ENCODE results near the gene G6PC2. TPM values are rescaled to one million over a fixed set of nuclear protein-coding genes. Genes with fewer than 3 reads are reported as not detected.

Gene G6PC2
- total and polyA plus RNA-seq, 10 of the 15 experiments (the other 5 are each of a cell fraction or from before 2014, with no cell fraction given): not detected

DNA sequence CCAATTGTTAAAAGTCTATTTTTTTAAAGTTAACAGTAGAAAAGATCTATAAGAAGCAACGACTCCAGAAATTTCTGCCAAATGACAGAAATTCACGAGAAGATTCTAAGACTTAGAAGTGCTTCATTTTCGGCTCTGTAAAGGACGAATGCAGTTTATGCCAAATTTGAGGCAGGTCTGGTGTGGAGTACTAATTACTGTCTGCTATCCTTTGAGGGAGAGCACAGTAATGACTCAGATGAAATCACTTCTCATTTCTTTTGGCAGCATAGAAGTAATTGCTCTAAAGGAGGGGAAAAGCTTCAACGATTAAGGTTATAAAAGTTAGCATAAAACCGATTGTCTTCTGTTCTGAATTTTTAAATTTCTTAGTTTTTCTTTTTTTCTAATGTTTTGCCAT lies 11.4 kb downstream of the G6PC2 start:
- no peak for ATAC-seq
- Histone ChIP-seq H3K27ac (ENCODE audit: control insufficient read depth, insufficient read depth) (no peak overlapping the region), H2AFZ (ENCODE audit: control insufficient read depth, low read depth, low read length) (no peak overlapping the region), H3K4me1 (ENCODE audit: control insufficient read depth, insufficient read depth, low read length) (no peaks in the 10 kb centered on the region), H3K36me3 (ENCODE audit: control insufficient read depth in 2 of 2, insufficient read depth in 2 of 2, low read length in 1 of 2) (no peaks in the 10 kb centered on the region), H3K9me3 (replicated peaks; ENCODE audit: control insufficient read depth, insufficient read depth, low read length) (no peaks in the 10 kb centered on the region), H3K9ac (ENCODE audit: control insufficient read depth, insufficient read depth, low read length) (no peak overlapping the region), H3K4me2 (ENCODE audit: control insufficient read depth, insufficient read depth) (no peak overlapping the region), H3K4me3 (no peak overlapping the region), H4K20me1 (ENCODE audit: control insufficient read depth, insufficient read depth) (no peaks in the 10 kb centered on the region), H3K79me2 (ENCODE audit: control insufficient read depth, insufficient read depth, low read length) (no peaks in the 10 kb centered on the region), H3K27me3 (replicated peaks in 1 of 2; ENCODE audit: control insufficient read depth in 2 of 2, insufficient read depth in 2 of 2, low read length in 1 of 2) (peaks cover 5 to 11% of the 10 kb centered on the region in 2 experiments; a peak in 3 of 4 replicates)
- 19% methylated on average over 6 of the region's 6 CpGs for WGBS (ENCODE audit: insufficient coverage, insufficient replicate concordance, low lambda C conversion rate, missing lambda C conversion rate)
- TF ChIP-seq BHLHE40 (IDR thresholded peaks at IDR 0.05; ENCODE audit: borderline replicate concordance in 1 of 2, low read depth in 2 of 2, low read length in 1 of 2) (no peak), SREBF2 (IDR thresholded peaks at IDR 0.05; ENCODE audit: low read length) (no peak), TCF7 (IDR thresholded peaks at IDR 0.05; ENCODE audit: borderline replicate concordance) (no peak), HCFC1 (IDR thresholded peaks at IDR 0.05; ENCODE audit: low read length) (no peak), CREM (IDR thresholded peaks at IDR 0.05; ENCODE audit: low read depth) (no peak), PAX5 (IDR thresholded peaks at IDR 0.05; ENCODE audit: borderline replicate concordance, low read depth, low read length) (no peak), ESRRA (IDR thresholded peaks at IDR 0.05; ENCODE audit: low read length) (no peak), SREBF1 (IDR thresholded peaks at IDR 0.05; ENCODE audit: low read length) (no peak)
- in situ Hi-C loops (cut with MboI): loop anchor here (5.0 kb wide), 1 partner anchor 565 kb away; no protein-coding TSS in a partner anchor
- ChIA-PET SMC1A (ENCODE audit: uncharacterized antibody, unreplicated experiment) (no interaction called here), RAD21 (ENCODE audit: unreplicated experiment) (no interaction called here), CTCF (interaction anchor here (0.8 kb wide), 1 partner anchor 9 kb away, joined by 4 read pairs; no protein-coding TSS in a partner anchor), POLR2A (no interaction called here)
- no peak for DNase-seq (ENCODE audit: low read depth, low spot score)
- intact Hi-C loops (cut with micrococcal nuclease; ENCODE audit: unreplicated experiment): no loop called here
- no TSS peak for BruUV-seq (replicated peaks)
- no peak for FAIRE-seq

DNA sequence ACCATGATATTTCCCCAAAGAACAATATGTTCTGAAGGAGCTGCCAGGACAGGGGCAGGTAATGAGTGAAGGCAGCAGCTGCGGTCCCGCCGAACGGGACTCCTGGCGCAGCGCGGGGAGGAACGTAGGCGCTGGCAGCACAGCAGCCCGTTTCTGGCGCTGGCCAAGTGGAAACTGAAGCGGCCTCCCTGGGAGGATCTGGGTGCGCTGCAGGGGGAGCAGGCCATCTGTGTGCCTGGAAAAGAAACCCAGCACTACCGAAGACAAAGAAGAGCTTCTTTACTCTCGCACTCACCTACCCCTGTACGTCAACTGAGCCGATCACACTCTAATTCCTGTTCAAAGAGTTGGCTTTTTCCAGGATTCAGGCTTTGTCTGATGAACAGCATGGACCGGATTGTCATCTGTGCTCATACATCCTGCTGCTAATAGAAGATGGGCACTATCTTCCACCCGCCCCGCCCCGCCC lies 11.8 kb downstream of the G6PC2 start:
- TF ChIP-seq, protein P1, sequence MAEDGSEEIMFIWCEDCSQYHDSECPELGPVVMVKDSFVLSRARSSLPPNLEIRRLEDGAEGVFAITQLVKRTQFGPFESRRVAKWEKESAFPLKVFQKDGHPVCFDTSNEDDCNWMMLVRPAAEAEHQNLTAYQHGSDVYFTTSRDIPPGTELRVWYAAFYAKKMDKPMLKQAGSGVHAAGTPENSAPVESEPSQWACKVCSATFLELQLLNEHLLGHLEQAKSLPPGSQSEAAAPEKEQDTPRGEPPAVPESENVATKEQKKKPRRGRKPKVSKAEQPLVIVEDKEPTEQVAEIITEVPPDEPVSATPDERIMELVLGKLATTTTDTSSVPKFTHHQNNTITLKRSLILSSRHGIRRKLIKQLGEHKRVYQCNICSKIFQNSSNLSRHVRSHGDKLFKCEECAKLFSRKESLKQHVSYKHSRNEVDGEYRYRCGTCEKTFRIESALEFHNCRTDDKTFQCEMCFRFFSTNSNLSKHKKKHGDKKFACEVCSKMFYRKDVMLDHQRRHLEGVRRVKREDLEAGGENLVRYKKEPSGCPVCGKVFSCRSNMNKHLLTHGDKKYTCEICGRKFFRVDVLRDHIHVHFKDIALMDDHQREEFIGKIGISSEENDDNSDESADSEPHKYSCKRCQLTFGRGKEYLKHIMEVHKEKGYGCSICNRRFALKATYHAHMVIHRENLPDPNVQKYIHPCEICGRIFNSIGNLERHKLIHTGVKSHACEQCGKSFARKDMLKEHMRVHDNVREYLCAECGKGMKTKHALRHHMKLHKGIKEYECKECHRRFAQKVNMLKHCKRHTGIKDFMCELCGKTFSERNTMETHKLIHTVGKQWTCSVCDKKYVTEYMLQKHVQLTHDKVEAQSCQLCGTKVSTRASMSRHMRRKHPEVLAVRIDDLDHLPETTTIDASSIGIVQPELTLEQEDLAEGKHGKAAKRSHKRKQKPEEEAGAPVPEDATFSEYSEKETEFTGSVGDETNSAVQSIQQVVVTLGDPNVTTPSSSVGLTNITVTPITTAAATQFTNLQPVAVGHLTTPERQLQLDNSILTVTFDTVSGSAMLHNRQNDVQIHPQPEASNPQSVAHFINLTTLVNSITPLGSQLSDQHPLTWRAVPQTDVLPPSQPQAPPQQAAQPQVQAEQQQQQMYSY (CRISPR knock-in tag; IDR thresholded peaks at IDR 0.05): no peak
- TF ChIP-seq DPF2 (IDR thresholded peaks at IDR 0.05): no peak
- no peak for TF ChIP-seq CHD2 (IDR thresholded peaks at IDR 0.05; ENCODE audit: borderline replicate concordance, low read depth, low read length)
- H3K36me3 ChIP-seq (ENCODE audit: control insufficient read depth in 2 of 2, insufficient read depth in 2 of 2, low read length in 1 of 2): no peaks in the 10 kb centered on the region
- no peak overlapping the region for H2AFZ ChIP-seq (ENCODE audit: control insufficient read depth, low read depth, low read length)
- 26% methylated on average over 21 of the region's 21 CpGs for WGBS (ENCODE audit: insufficient coverage, insufficient replicate concordance, low lambda C conversion rate, missing lambda C conversion rate)
- H3K79me2 ChIP-seq (ENCODE audit: control insufficient read depth, insufficient read depth, low read length): no peaks in the 10 kb centered on the region
- intact Hi-C loops (cut with micrococcal nuclease; ENCODE audit: unreplicated experiment) (no loop called here), in situ Hi-C loops (cut with MboI) (loop anchor here (5.0 kb wide), 1 partner anchor 566 kb away; no protein-coding TSS in a partner anchor)
- H3K9me3 ChIP-seq (replicated peaks; ENCODE audit: control insufficient read depth, insufficient read depth, low read length): no peaks in the 10 kb centered on the region
- H4K20me1 ChIP-seq (ENCODE audit: control insufficient read depth, insufficient read depth): no peaks in the 10 kb centered on the region
- ATAC-seq (no peak), DNase-seq (ENCODE audit: low read depth, low spot score) (no peak), FAIRE-seq (no peak)
- no peak overlapping the region for H3K27ac ChIP-seq (ENCODE audit: control insufficient read depth, insufficient read depth)
- H3K27me3 ChIP-seq (replicated peaks in 1 of 2; ENCODE audit: control insufficient read depth in 2 of 2, insufficient read depth in 2 of 2, low read length in 1 of 2): peaks cover 5 to 11% of the 10 kb centered on the region in 2 experiments; a peak in 3 of 4 replicates
- ChIA-PET CTCF (interaction anchor here (0.6 to 0.8 kb wide), 2 partner anchors 9 to 138 kb away, joined by 3 to 4 read pairs; no protein-coding TSS in a partner anchor), SMC1A (ENCODE audit: uncharacterized antibody, unreplicated experiment) (no interaction called here), RAD21 (ENCODE audit: unreplicated experiment) (no interaction called here), POLR2A (interaction anchor here (0.7 kb wide), 1 partner anchor 150 kb away, joined by 4 read pairs; no protein-coding TSS in a partner anchor)
- H3K4me2 ChIP-seq (ENCODE audit: control insufficient read depth, insufficient read depth): no peak overlapping the region
- no peak overlapping the region for H3K4me3 ChIP-seq
- BruUV-seq (replicated peaks): no TSS peak
- no peaks in the 10 kb centered on the region for H3K4me1 ChIP-seq (ENCODE audit: control insufficient read depth, insufficient read depth, low read length)
- no peak overlapping the region for H3K9ac ChIP-seq (ENCODE audit: control insufficient read depth, insufficient read depth, low read length)
